HG03432 (cell line): Measurements from ENCODE around the gene HRH1.
"Not testable (repeated sequence)": the region's sequence is repeated elsewhere in the genome, so short reads cannot be mapped to it uniquely, and the experiment has no call there.

ENCODE experiments used
- ATAC-seq: cut with Tn5 transposase; IDR thresholded peaks from one replicate; pipeline ENCODE4 v1.9.1; 2021; ENCODE audit warnings: mild to moderate bottlenecking, moderate library complexity; ENCODE audit not compliant: unreplicated experiment

HRH1 gene

DNA sequence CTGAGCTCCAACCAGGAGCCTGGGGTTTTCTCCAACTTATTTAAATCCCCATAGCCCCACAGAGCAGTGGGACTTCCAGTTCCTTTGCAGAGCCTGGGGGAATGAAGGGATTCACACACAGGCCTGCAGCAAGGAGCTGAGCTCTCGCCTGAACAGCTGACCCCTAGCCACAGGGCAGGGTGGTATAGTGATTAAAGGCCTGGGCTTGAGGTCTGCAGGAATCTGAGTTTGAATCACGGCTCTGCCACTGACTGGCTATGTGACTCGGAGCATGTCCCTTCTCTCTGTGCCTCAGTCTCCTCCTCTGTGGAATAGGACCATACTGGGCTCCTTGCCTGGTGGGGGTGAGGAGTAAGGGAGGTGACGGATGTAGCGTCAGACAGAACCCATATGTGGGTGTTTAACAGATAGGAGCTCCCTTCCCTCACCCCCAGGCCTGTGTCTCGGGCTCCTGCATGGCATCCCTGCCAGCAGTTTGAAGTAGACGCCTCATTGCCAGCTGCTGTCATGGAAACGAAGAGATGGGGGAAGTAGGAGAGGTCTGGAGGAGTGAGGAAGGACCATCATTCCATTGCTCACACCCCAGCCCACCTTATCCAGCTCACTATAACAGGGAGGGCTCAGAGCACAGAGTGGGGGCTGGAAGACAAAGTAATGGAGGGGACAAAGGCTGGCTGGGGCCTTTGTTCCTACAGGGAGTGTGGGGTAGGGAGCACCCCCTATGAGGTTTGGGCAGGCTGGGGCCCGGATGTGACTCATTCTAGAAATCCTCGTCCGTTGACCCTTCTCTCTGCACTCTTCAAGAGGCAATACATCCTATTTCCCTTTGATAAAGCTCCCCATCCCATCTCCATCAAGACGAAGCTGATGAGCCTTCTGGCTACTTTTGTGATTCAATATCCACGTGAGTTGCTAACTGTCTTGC is 14.8 kb downstream of the HRH1 start:
- no peak for ATAC-seq

DNA sequence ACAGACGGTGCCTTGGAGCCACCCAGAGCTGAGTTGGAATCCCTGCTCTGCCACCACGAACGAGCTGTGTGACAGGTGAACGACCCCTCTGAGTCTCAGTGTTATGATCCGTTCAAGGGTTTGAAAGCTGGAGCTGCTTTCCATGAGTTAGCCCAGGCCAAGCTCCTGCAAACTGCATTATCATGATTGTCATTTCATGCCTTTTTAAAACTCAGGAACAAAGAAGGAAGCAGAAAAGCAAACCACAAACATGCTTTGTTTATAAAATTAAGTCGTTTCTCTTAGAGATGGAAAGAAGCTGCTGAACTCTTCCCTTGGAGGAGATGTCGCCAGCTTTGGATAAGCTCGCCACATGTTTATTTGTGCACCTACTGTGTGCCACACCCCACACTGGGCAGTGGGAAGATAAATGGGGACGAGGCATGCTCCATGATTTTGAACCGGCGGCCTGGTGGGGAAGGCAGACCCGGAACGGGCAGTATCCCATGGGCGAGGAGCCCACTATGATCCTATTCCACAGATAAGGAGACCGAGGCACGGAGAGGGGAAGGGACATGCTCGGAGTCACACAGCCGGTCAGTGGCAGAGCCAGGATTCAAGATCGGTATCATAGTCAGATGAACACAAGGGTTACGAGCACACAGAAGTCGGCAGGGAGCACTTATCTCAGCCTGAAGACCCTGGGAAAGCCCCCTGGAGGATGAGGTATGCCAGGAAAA is 15.9 kb downstream of the HRH1 start:
- no peak for ATAC-seq

DNA sequence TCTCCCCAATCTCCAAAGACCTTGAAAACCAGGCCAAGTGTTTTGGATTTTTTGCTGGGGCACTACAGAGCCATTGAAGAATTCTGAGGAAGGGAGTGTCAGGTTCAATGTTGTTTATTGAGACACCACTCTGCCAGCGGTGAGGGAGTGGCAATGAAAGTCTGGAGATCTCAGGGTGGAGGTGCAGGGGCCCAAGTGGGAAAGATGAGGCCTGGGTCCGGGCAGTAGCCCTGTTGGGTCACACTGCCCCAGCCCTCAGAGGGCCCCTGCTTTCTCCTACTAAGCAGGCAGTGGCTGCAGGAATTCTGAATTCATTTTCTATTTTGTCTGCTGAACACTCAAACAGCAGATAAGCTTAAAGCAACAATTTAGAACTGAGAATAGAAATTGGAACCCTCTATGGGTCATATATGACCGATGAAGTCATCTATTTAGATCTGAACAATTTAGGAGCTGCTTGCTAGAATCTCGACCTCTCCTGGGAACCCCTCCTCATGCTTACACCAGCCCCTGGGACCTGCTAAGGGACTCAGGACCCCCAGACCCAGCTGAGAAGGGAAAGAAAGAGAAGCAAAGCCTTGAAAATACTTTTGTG is 17.9 kb downstream of the HRH1 start:
- ATAC-seq, result no peak

DNA sequence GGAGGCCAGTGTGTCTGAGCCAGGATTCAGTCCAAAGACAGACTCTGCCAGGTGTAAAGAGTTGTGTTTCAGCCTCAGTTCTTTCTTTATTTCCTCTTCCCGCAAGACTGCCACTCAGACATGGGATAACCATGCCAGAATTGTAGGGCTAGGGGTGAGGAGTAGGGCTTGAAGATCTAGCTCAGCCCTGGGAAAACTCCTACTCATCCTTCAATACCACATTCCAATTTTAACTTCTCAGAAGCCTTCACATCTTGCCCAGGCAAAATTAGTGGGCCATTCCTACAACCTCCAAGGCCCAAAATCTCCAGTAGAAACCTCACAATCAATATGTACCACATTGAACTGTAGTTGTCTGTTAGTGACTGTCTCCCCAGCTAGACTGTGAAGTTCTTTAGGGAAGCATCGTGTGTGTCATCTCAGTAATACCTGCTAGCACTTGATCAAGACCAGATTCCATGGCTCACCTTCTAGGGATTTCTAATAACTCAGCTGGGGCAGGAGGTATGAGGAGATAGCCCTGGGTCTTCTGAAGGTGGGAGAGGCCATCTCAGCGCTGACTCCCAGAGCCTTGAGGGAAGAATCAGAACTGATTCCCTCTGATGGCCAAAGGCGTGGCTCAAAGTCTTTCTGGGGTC is 19.7 kb downstream of the HRH1 start:
- no peak for ATAC-seq

DNA sequence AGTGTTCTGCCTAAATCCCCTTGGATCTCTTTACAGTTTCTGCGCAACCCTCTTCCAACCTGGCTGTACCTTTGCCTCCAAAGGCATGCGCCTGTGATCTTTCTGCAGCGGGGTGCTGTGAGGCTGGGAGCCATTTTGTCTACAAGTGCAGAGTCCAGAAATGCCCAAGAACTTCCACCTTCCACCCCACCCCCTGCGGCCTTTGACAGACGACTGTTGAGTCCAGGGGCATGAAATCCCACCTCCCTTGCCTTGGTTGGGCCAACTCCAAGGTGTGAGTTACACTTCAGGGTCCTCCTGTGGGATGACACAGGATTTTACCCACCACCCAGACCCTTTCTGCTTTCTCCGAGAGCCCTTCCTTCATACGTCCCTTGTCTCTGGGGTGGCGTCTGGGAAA is 24.1 kb downstream of the HRH1 start:
- ATAC-seq, result no peak

DNA sequence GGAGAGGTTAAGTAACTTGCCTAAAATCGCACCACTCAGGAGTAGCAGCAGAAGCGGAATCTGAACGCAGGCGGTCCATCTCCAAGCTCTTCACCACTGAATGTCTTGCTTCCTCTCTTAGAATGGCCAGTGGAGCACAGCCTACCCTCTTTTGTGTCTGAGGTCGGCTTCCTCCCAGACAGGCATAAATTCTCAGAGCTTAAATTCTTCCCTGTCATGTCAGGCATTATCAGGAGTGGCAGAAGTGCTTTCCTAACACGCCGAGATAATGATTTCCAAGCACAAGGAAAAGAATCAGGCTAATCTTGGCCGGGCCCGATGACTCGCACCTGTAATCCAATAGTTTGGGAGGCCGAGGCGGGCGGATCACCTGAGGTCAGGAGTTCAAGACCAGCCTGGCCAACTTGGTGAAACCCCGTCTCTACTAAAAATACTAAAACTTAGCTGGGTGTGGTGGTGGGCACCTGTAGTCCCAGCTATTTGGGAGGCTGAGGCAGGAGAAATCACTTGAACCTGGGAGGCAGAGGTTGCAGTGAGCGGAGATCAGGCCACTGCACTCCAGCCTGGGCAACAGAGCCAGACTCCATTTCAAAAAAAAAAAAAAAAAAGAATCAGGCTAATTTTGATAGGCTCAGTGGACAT is 30.2 kb downstream of the HRH1 start:
- ATAC-seq, result not testable (repeated sequence)

DNA sequence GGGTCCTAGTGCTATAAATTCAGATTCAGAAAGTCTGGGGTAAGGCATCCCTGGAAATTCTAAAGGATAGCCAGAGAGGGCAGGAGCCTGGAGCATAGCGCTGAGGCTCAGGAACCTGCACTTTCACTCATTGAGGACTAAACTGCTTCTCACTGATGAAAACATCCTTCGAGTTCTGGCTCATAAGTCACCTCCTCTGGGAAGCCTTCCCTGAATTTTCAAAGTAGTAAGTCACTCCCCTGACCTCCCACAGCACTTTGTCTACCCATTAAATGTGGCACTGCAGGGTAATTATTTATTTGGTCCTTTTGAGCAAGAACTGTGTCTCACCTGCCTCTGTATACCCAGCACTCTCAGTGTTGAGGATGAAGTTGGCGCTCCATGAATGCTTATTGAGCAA is 30.9 kb downstream of the HRH1 start:
- ATAC-seq, result no peak

DNA sequence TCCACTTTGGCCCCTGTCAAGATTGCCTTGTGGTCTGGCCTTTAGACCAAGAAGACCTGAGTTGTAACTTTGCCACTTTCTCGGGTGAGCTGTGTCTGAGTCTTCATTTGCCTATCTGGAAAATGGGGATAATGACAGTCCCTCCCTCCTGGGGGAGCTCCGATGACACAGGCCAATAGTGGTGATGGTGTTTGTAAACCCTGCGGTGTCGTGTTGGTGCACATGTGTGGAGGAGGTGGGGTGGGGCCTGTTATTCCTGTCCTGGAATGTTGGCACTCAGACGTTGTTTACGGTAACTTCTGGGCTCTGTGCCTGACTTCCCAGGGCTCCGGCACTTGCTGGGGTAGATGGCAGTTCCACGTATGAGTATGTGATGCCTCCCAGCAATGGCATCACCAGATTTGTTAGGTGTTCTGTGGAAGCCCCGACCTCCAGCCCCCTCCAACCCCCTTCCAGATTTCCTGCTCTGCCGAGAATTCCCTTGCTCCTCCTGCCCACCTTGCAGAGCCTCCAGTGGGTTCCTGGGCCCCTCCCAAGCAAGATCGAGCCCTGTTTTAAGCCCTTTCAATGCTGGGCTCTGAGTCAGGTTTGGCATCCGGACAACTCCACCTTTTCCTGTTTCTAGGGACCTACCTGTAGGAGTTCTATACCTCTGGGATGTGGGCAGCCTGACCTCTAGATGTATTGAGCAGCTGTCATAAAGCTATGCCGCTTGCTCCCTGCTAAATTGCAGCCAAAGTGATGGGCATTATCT is 31.4 kb downstream of the HRH1 start:
- ATAC-seq, result no peak

DNA sequence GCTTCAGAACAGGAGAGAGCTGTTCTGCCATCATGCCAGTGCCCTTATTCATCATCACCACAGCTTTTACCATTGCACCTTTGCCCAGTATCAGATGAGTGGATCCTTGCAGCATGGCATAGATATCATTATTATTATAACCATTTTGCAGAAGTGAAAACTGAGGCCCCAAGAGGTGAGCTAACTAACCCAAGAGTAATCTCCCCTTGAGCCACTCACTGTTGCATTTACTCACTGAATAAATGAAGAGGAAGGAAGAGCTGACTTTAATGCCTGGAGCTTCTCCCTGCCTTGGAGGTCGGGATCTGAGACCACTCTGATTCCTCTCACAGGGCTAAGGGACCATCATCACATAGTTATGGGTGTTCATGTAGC is 32.0 kb downstream of the HRH1 start:
- no peak for ATAC-seq

DNA sequence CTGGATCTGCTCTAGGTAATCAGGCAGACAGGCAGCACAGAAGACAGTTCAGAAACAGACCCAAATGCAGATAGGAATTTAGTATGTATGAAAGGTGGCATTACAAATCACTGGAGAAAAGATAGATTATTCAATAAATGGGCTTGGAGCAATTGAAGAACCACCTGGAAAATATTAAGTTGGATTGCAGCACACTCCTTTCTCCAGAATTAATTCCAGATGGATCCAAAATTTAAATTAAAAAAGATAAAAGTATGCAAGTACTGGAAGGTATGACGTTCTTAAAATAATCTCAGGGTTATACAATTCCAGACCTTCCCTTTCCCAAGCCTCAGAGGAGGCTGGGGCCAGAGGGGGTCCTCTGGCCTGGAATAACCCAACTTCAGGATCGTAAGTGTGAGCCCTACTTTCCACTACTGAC is 32.5 kb downstream of the HRH1 start:
- ATAC-seq, result no peak

DNA sequence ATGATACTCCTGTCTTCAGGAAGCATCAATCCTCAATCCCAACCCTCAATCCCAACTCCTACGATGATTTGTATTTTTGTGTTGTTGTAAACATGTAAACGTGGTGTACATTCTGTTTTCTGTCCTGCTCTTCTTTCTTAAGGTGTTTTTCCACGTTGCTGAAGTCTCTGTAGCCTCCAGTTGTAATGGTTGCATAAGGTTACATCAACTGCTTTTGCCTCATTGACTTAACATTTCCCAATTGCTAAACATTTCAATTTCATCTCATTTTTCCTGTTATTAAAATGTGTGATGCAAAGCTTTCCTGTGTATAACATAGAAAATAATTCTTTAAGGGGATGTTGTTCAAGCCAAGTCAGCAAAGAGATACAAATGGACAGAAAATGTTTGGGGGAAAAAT is 33.4 kb downstream of the HRH1 start:
- no peak for ATAC-seq

DNA sequence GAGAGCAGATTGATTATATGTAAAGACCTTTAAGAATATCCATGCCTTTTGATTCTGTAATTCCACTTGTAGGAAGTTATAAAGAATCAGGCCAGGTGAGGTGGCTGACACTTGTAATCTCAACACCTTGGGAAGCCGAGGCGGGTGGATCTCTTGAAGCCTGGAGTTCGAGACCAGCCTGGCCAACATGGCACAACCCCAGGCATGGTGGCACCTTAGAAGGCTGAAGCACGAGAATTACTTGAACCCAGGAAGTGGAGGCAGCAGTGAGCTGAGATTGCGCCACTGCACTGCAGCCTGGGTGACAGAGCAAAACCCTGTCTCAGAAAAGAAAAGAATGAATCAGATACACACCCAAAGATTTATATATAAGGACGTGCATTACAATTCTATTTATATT is 33.9 kb downstream of the HRH1 start:
- no peak for ATAC-seq

DNA sequence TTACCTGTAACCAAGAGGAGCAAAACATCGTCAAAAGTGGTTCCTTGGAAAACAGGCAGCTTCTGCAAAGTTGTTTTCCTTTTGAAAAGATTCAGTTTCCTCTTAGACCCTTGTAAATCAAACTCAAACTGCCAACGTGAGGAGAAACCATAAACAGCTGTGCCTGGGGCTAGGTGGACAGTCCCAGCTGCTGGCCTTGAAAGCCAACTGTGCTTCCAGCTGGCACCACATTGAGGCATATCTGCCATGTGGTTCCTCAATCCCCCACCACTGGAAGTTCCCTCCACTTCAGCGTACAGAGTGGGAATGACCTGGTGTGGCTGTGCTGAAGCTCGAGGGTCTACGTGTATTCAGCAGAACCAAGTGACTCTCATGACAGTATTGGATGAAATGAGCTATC is 40.9 kb downstream of the HRH1 start:
- no peak for ATAC-seq

DNA sequence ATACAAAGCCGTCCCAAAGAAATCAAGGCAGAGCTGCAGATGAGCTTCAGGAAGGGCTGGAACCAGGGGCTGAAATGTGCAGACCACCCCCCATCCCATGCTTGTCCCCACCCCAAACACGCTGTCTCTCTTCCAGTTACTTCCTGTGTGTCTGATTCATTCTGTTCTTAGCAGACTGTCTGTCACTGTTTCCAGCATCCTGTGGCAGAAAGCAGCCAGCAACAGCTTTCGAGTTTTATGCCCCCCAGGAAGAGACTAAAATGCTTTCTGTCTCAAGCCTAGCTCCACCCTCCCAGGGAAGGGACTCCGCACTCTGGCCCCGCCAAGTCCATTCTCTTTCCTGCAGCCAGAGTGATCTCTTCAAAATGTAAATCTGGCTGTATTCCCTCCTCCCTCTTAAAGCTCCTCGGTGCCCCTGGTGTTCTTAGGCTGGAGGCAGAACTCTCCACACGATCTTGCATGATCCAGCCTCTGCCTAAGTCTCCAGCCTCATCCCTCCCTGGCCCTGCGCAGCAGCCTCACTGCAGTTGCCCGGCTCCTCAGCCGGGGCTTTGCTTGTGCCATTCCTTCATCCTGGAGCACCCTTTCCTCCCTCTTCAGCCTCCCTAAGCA is 41.5 kb downstream of the HRH1 start:
- ATAC-seq, result no peak

DNA sequence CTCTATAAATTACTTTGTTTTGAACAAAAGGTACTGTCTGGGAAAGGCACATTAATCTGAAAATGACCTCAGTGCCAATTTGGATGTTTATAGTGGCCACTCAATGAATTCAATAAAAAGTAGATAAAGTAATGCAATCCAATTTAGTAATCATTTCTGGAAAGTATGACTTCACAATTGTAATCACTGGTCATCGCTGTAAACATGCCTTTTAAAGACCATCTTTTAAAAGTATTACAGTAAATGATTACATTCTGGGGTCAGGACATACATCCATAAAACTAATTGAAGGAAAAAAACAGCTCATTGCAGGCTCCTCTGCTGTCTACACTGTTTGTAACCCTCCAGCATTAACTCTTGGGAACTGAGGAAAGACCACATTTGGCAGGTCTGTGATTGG is 43.2 kb downstream of the HRH1 start:
- no peak for ATAC-seq

DNA sequence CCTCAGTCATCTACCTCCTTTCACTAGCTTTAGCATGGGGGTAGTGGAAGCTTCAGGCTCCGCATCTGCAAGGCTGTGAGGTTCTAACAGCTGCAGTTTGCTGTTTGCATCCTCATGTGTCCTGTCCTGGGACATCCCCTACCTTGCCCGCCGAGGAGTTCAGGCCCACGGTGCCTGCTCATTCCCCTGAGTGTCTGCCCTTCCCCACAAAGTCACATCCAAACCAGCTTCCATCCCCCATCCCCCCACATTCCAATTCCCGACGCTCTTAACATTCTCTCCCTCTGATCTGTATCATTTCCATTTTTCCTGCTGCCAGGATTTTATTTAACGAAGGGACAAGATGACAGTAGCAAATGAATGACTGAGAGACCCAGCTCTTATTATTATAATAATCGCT is 43.8 kb downstream of the HRH1 start:
- no peak for ATAC-seq

DNA sequence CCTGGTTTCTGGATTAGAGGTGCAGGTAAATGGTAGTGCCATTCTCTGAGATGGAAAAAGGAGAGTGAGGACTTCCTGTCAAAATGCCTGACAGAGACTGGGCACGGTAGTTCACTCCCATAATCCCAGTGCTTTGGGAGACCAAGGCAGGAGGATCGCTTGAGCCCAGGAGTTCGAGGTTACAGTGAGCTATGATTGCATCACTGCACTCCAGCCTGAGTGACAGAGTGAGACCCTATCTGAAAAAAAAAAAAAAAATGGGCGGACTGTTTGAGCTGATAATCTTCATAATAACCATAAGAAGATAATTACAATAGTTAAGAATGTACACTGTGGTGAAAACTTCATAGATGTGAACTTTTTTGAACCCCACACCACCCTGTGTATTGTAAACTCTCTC is 44.2 kb downstream of the HRH1 start:
- ATAC-seq, result no peak

DNA sequence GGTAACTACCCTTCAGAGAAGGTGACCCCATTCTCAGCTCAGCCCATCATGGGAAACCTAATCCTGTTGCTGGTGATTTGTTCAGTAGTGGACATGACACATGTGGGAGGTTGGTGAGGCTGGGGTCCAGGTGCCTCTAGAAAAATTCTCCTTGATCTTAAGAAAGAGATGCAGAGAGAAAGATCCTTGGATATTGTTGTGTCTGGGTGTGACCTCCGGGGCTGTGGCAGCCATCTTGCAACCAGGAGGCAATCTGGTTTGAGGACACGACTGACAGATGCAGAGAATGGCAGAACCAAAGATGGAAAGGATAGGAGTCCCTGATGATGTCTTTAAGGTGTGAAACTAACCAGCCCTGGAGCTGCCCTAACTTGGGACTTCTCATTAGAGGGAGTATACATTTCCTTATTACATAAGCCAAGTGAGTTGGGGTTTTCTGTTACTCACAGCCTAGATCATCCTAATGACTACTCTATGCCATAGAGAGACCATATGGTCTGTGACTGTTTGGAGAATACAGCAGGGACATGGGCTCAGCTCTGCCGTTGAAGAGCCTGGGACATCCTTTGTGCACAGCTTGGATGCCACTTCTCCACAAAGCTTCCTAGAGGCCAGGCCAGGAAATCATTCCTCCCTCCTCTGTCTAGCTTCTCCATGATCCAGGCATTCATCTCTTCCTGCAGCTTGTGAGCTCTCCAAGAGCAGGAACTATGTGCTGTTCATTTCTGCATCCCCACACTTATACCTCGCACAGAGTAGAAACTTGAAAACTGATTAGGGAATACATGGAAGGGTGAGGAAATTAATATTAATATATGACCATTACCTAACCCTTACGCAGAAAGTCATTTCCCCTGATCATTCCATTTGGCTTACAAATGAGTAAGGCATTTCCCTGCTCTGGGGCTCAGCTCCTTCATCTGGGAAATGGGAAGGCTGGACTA is 45.9 kb downstream of the HRH1 start:
- ATAC-seq, result no peak
